ENCODE results near the gene MTSS2.
"Not testable (repeated sequence)": the region's sequence is repeated elsewhere in the genome, so short reads cannot be mapped to it uniquely, and the experiment has no call there.

MTSS2 gene

DNA sequence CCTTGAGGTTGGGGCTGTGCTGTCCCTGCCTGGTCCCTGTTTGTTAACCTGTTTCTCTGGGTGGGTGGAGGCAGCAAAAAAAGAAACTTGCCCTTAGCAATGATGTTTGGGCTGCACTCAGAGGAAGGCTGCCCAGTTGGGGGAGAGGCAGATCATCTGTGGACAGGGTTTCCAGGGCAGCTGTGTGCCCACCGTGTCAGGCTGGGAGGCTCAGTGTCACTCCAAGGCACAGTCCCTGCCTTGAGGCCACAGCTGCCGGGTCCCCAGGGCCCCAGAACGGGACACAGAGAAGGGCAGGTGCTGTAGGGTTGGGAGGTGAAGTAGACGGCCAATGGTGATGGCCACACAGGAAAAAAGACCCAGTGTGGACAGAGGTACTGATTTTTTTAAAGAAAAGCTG, 35.6 kb downstream of the MTSS2 start:
- no peak for DNase-seq

- DNase-seq, result no peak
Observed at GRCh38 chr16:70649300-70649699, 36.6 kb downstream of the MTSS2 start.

DNA sequence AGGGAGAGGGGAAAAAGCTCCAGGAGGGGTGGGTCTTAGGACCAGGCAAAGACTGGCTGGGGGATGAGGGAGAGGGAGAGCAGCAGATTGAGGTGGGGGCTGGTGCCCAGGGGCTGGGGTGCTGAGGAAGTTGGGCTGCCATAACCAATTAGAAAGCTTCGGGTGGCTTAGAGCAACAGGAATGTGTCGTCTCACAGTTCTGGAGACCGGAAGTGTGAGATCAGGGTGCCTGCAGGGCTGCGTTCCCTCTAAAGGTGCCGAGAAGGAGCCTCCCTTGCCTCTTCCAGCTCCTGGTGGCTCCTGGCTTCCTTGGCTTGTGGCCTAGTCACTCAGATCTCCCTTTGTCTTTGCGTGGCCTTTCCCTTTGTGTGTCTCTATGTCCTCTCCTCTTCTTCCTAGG, 37.2 kb downstream of the MTSS2 start:
- no peak for DNase-seq

- no peak for DNase-seq
Observed at GRCh38 chr16:70647441-70648359, 38.2 kb downstream of the MTSS2 start.

DNA sequence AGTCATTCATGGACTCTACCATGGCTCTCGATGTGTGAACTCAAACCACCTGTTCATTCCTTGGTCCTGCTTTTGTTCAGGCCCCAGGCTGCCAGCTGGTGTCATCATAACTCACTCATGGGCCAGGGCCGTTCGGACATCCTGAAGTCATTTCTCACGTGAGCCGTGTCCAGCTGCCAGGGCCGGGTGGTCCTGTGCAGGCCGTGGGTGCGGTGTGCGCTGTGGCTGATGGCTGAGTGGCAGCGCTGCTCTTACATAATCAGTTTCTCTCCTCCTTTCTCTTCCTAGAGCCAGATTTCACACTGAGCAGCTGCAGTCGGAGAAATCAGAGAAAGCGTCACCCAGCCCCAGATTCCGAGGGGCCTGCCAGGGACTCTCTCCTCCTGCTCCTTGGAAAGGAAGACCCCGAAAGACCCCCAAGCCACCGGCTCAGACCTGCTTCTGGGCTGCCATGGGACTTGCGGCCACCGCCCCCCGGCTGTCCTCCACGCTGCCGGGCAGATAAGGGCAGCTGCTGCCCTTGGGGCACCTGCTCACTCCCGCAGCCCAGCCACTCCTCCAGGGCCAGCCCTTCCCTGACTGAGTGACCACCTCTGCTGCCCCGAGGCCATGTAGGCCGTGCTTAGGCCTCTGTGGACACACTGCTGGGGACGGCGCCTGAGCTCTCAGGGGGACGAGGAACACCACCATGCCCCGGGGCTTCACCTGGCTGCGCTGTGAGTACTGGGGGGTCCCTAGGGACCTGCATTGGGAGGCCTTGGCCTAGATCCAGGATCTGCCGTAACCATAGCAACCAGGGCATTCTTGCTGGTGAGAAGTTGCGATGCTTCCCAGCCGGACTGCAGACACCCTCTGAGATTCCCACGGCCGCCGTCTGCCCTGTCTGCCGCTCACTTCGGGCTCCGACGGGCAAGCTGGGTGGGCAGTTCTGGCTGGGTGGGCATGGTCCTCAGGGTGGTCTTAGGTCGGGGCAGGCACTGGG, 39.3 kb downstream of the MTSS2 start, which contains the start of gene IL34:
TSS of gene IL34 (plus strand) at position 300 of the 982 bp plus-strand sequence. CDS start at position 689, 389 bp downstream.
- DNase-seq, result no peak

GRCh38 chr16:70644763-70645597, 40.9 kb downstream of the MTSS2 start:
- no peak for DNase-seq

DNA sequence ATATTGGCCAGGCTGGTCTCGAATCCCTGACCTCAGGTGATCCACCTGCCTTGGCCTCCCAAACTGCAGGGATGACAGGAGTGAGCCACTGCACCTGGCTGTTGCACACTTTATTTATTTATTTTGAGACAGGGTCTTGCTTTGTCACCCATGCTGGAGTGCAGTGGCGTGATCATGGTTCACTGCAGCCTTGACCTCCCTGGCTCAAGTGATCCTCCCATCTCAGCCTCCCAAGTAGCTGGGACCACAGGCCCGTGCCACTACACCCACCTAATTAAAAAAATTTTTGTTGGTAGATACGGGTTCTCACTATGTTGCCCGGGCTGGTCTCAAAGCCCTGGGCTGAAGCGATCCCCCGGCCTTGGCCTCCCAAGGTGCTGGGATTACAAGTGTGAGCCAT, 42.6 kb downstream of the MTSS2 start:
- DNase-seq, result not testable (repeated sequence)

DNA sequence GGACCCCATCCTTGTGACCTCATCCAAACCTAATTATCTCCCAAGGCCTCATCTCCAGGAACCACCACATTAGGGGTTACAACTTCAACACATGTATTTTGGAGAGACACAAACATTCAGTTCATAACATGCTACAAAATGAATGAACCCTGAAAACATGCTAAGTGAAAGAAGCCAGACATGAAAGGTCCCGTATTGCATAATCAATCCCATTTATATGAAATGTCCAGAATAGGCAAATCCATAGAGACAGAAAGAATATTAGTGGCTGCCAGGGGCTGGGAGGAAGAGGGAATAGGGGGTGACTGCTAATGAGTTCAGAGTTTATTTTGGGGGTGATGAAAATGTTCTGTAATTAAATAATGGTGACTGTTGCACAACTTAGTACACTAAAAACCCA, 43.2 kb downstream of the MTSS2 start:
- no peak for DNase-seq

GRCh38 chr16:70638814-70639792, 46.8 kb downstream of the MTSS2 start:
- DNase-seq, result no peak

Measured in SIG-M5 (cell line).